Measurements from ENCODE around the gene PUS10. TPM values are rescaled to one million over a fixed set of nuclear protein-coding genes. Genes with fewer than 3 reads are reported as not detected.

Gene PUS10
- total RNA-seq, 4 donors from 2014 or later = 11.6 to 33.5 (median 23.1) TPM

- H3K4me3 ChIP-seq = no peak overlapping the region
- no peak for DNase-seq
- peak overlapping the region in 1 of 4 donors; percentile 7 for H3K27ac ChIP-seq
- no peaks in the 10 kb centered on the region for H3K9me3 ChIP-seq
- H3K36me3 ChIP-seq = peaks cover 0 to 67% (median 2%) of the 10 kb centered on the region in 3 donors
- H3K27me3 ChIP-seq = no peaks in the 10 kb centered on the region
- peaks cover 0 to 9% (median 0%) of the 10 kb centered on the region in 4 donors for H3K4me1 ChIP-seq
- no peak for TF ChIP-seq POLR2A (IDR thresholded peaks at IDR 0.05)
- no peak for TF ChIP-seq CTCF (IDR thresholded peaks at IDR 0.05)
Observed at GRCh38 chr2:60899230-60899891, 118.7 kb downstream of the PUS10 start.

- no peak overlapping the region for H3K27ac ChIP-seq
- H3K27me3 ChIP-seq = no peaks in the 10 kb centered on the region
- no peaks in the 10 kb centered on the region for H3K9me3 ChIP-seq
- H3K4me1 ChIP-seq = peaks cover 0 to 9% (median 0%) of the 10 kb centered on the region in 4 donors
- H3K4me3 ChIP-seq = no peak overlapping the region
- no peak for TF ChIP-seq CTCF (IDR thresholded peaks at IDR 0.05)
- TF ChIP-seq POLR2A (IDR thresholded peaks at IDR 0.05) = no peak
- no peak for DNase-seq
- peaks cover 0 to 67% (median 2%) of the 10 kb centered on the region in 3 donors for H3K36me3 ChIP-seq
Observed at GRCh38 chr2:60898567-60898966, 119.5 kb downstream of the PUS10 start.

Small RNA genes lying within 50 kb of the gene (small RNA-seq; reads per million reads assigned to genes)
- 0 reads per million in 2 donors for gene RNA5SP95
- gene RNU4-51P = 0 reads per million in 2 donors

Other genes starting within 250 kb of the PUS10 start
- gene REL, start 136.7 kb downstream of the PUS10 start, total RNA-seq = 10 to 100 TPM; 11.7 to 79.2 (median 16.7) TPM
- 10 to 100 TPM; 28.1 to 49.7 (median 34.1) TPM for gene PEX13, start 535 bp downstream of the PUS10 start, total RNA-seq
- 10 to 100 TPM; 14.7 to 19.8 (median 17.6) TPM for gene SANBR, start 47.6 kb upstream of the PUS10 start, total RNA-seq
- 10 to 100 TPM in 1 of 4 donors, 1 to 10 TPM in 2, not detected in 1; 1.8 to 10.7 (median 2.8) TPM for gene C2orf74, start 143.9 kb upstream of the PUS10 start, total RNA-seq

All from Peyer's patch (tissue), 4 donors.